ENCODE results near the gene RPS25. TPM values are rescaled to one million over a fixed set of nuclear protein-coding genes. Genes with fewer than 3 reads are reported as not detected.
"Not testable (repeated sequence)": the region's sequence is repeated elsewhere in the genome, so short reads cannot be mapped to it uniquely, and the experiment has no call there.

The RPS25 gene
- 705 TPM for total RNA-seq

- DNase-seq: peak; percentile 96
Observed at GRCh38 chr11:119018074-119018938, at the start of gene RPS25, which contains the start of gene TRAPPC4. RPS25 (minus strand) TSS chr11:119018343; CDS start chr11:119018284, 59 bp downstream. TRAPPC4 (plus strand) TSS chr11:119018766; CDS start chr11:119018796, 30 bp downstream.

GRCh38 chr11:119067371-119068222 lies 49.5 kb upstream of the RPS25 start, which contains the start of gene VPS11:
VPS11 (plus strand) TSS chr11:119067818; CDS start chr11:119067824, 6 bp downstream.
- DNase-seq: peak; percentile 94

- no peak for DNase-seq
Observed at GRCh38 chr11:119065369-119065768, 47.2 kb upstream of the RPS25 start.

DNA sequence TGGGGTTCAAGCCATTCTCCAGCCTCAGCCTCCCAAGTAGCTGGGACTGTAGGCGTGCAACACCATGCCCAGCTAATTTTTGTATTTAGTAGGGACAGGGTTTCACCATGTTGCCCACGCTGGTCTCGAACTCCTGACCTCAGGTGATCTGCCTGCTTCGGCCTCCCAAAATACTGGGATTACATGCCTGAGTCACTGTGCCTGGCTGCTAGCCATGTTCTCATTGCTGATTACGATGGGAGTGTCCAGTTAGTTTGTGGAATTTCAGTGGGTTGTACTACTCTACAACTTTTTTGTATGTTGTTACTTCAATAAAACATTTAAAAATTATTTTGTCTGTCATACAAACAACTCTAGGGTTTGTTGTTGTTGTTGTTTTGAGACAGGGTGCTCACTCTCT lies 44.6 kb upstream of the RPS25 start:
- no peak for DNase-seq

DNA sequence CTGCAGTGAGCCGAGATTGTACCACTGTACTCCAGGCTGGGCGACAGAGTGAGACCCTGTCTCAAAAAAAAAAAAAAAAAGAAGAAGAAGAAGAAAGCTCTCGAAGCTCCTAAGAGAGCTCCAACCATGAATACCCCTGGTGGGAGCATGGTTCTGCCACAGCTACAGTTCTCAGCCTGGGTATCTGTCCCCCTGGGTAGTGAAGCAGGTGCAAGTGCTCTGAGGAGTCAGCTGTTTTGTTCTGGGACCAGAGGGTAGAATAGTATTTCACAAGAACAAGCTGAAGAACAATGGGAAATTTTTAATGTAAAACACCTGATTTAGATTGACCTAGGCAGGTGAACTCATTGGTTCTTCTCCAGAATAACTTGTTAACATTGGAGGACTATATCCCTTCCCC lies 43.1 kb upstream of the RPS25 start:
- no peak for DNase-seq

DNA sequence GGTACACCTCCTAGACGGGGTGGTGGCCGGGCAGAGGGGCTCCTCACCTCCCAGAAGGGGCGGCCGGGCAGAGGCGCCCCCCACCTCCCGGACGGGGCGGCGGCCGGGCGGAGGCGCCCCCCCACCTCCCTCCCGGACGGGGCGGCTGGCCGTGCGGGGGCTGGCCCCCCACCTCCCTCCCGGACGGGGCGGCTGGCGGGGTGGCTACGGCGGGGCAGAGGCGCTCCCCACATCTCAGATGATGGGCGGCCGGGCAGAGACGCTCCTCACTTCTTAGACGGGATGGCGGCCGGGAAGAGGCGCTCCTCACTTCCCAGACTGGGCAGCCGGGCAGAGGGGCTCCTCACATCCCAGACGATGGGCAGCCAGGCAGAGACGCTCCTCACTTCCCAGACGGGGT lies 41.0 kb upstream of the RPS25 start:
- not testable (repeated sequence) for DNase-seq

- peak; percentile 95 for DNase-seq
Observed at GRCh38 chr11:119057000-119057769, 39.0 kb upstream of the RPS25 start, which contains the start of gene HYOU1. HYOU1 (minus strand) TSS chr11:119057205; CDS start chr11:119056160, 1,045 bp downstream.

DNA sequence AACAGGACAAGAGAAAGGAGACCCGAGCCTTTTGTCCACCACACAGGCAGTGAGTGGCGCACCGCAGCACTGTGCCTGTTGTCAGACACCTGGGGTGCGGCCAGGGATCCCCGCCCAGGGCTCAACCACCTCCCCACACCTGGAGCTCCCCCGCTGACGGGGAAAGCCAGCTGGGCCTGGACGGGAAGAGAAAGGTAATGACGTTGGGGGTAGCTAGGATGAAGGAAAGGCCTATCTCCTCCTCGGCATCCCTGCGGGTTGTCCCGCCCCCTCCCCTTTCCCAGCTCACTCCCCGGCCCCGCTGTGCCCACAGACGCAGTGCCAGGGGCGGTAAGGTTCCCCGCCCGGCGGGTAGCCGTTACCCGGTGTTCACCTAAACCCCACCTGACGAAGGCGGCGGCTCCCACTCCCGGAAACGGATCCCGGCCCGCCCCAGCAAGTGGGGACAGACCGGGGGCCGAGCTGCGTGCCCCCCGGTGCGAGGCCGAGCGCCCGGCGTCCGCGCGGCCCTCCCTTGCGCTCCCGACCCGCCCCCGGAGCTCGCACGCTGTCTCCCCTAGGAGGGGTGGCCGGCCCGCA lies 38.4 kb upstream of the RPS25 start:
- DNase-seq: peak; percentile 36

- DNase-seq: no peak
Observed at GRCh38 chr11:119055901-119056300, 37.8 kb upstream of the RPS25 start.

DNA sequence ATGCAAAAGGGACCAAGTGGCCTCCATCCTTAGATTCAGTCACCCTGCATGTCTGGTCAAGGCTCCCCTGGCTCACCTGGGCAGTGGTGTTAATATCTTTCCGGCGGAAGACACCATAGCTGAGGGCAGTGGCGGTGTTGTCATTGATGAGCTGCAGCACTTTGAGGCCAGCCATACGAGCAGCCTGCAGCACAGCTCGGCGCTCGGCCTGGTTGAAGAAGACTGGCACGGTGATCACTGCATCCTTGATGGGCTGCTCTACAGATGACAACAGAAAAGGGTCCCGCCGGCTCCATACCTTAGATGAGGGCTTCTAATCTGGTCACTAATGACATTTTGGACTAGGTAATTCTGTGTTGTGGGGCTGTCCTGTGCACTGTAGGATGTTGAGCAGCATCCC lies 36.3 kb upstream of the RPS25 start:
- DNase-seq: no peak

- DNase-seq: no peak
Observed at GRCh38 chr11:119052163-119052814, 34.1 kb upstream of the RPS25 start.

GRCh38 chr11:119051440-119052162 lies 33.5 kb upstream of the RPS25 start:
- no peak for DNase-seq

DNA sequence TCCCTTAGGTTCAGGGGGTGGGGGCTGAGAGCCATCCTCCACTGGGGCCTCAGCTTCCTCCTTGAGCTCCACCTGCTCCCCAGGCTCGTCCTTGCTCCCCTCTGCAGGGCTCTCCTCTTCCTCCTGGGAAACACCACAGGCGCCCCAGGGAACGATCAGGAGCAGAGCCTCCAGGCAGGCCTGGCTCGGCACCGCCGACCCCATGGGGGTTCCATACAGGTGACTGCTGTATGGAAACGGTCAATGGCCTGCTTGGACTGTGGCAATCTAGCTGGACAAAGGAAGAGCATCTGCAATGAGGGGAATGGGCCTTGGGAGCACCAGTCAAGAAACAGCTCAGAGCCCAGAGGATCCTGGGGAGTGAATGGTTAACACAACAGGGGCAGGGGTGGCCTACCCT lies 30.9 kb upstream of the RPS25 start:
- DNase-seq: no peak

GRCh38 chr11:119048644-119049043 lies 30.5 kb upstream of the RPS25 start:
- DNase-seq: no peak

- no peak for DNase-seq
Observed at GRCh38 chr11:119047205-119047604, 29.1 kb upstream of the RPS25 start.

GRCh38 chr11:119046489-119046888 lies 28.3 kb upstream of the RPS25 start:
- DNase-seq: no peak

- DNase-seq: no peak
Observed at GRCh38 chr11:119044708-119045107, 26.6 kb upstream of the RPS25 start.

GRCh38 chr11:119042927-119043326 lies 24.8 kb upstream of the RPS25 start:
- DNase-seq: no peak

GRCh38 chr11:119041821-119042514 lies 23.8 kb upstream of the RPS25 start:
- DNase-seq: no peak

DNA sequence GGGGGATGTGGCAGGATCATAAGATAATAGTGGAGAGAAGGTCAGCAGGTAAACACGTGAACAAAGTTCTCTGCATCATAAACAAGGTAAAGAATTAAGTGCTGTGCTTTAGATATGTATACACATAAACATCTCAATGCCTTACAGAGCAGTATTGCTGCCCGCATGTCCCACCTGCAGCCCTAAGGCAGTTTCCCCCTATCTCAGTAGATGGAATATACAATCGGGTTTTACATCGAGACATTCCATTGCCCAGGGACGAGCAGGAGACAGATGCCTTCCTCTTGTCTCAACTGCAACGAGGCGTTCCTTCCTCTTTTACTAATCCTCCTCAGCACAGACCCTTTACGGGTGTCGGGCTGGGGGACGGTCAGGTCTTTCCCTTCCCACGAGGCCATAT lies 21.3 kb upstream of the RPS25 start:
- DNase-seq: not testable (repeated sequence)
